ENCODE data around the gene GNG13.

Gene GNG13

DNA sequence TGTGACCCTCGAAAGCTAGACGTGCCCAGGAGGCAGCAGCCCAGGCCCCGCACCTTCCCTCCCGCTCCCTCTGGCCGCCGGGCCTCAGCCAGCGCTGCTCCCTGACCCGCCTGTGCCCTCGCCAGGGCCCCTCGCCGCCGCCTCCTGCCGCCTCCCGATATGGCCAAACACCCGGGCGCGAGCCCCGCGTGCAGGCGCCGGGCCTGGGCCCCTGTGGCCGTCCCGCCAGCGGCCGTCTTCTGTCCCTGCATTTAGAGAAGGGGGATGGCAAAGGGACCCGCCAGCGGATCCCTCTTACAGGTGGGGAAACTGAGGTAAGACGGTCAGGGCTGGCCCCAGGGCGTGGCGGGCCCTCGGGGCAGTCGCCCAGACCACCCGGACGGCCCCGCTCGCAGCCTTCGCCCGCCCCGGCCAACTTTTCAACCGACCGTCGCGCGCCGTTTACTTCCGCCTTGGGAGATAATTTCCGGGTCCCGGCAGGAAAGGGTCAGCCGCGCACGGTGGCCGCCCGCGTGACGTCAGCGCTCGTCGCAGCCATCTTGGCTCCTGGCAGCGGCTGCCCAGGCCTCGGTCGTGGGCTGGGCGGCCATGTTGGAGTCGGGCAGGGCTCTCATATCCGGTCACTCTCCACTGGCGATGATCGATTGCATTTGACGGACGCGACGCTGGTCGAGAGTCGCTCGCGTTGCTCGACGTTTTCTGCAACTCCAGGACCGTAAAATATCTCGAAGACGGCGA is 7.0 kb upstream of the GNG13 start:
- H3K4me3 Mint-ChIP-seq, result peak overlapping the region; percentile 96
- H3K27ac Mint-ChIP-seq, result peak overlapping the region; percentile 92
- H3K36me3 Mint-ChIP-seq, result no peaks in the 10 kb centered on the region
- H3K27me3 Mint-ChIP-seq, result peaks cover 2% of the 10 kb centered on the region
- no peaks in the 10 kb centered on the region for H3K9me3 Mint-ChIP-seq (ENCODE audit: low read depth)
- peaks cover 13% of the 10 kb centered on the region for H3K4me1 Mint-ChIP-seq (ENCODE audit: low read depth)

DNA sequence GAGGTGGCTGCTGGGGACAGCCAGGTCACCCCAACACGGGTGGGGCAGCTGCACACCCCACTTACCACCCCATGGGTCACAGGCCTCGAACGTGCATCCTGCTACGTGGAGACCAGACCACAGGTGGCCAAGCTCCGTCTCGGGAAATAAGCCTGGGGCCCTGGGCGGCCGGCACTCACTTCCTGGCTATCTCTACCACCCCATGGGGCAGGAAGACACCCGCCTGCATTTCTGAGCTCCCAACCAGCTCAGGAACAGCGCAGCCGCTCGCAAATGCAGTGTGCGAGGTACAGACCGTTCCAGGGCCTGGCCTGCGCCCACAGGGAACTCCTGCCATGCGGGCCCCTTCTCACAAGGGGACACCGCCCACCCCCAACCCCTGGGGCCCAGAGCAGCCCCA is 4.9 kb upstream of the GNG13 start:
- H3K4me3 Mint-ChIP-seq, result no peak overlapping the region
- no peaks in the 10 kb centered on the region for H3K27me3 Mint-ChIP-seq
- H3K9me3 Mint-ChIP-seq (ENCODE audit: low read depth), result no peaks in the 10 kb centered on the region
- peaks cover 13% of the 10 kb centered on the region for H3K4me1 Mint-ChIP-seq (ENCODE audit: low read depth)
- H3K27ac Mint-ChIP-seq, result no peak overlapping the region
- no peaks in the 10 kb centered on the region for H3K36me3 Mint-ChIP-seq

DNA sequence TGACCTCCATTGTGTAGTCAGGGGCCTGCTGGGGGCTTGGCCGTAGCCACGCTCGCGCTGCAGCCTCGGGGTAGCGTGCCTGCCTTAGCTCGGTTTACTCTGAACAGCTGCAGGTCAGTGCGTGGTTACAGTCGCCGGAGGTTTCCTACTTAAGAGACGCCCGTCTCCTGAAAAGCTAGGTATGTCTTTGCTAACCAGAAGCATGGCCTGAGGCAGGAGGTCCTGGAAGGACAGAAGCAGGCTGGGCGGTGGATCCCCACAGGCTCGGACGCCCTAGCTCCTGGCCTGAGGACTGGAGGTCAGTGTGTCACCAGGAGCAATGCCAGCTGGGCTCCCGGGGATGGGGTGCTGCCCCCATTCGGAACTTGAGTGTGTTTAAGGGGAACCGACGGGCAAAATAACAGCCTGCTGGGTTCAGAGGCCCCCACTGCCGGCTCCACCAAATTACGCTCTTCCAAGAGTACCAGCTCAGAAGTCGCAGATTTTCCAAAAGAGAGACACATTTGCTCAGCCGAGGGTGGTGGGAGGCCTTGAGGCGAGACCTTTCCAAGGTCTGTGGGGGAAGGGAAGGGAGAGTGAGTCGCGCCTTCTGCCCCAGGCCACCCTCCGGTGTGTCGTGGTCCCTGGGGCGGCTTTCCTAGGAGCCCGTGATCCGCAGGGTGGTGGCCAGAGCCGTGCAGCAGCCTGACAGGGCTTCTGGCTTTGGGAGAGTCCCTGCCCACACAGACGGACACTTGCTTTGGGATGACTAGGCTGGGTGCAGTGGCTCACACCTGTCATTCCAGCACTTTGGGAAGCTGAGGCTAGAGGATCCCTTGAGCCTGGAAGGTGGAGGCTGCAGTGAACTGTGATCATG is 3.9 kb upstream of the GNG13 start:
- Mint-ChIP-seq H3K36me3 (no peaks in the 10 kb centered on the region), H3K4me3 (no peak overlapping the region), H3K27me3 (no peaks in the 10 kb centered on the region), H3K9me3 (ENCODE audit: low read depth) (no peaks in the 10 kb centered on the region), H3K4me1 (ENCODE audit: low read depth) (peaks cover 11% of the 10 kb centered on the region), H3K27ac (no peak overlapping the region)

DNA sequence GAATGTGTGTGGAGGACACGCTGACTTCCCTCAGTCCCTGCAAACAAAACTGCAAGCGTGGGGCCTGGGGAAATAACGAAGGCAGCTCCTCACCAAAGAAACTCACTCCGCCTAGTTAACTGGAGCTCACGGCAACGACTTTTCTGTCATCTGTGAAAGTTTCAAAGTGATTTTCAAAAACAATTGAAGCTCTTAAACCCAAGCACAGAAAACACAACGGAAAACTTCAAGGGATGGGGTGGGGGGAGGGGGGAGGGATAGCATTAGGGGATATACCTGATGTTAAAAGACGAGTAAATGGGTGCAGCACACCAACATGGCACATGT is 3.2 kb upstream of the GNG13 start:
- Mint-ChIP-seq H3K4me3 (no peak overlapping the region), H3K27ac (no peak overlapping the region)

DNA sequence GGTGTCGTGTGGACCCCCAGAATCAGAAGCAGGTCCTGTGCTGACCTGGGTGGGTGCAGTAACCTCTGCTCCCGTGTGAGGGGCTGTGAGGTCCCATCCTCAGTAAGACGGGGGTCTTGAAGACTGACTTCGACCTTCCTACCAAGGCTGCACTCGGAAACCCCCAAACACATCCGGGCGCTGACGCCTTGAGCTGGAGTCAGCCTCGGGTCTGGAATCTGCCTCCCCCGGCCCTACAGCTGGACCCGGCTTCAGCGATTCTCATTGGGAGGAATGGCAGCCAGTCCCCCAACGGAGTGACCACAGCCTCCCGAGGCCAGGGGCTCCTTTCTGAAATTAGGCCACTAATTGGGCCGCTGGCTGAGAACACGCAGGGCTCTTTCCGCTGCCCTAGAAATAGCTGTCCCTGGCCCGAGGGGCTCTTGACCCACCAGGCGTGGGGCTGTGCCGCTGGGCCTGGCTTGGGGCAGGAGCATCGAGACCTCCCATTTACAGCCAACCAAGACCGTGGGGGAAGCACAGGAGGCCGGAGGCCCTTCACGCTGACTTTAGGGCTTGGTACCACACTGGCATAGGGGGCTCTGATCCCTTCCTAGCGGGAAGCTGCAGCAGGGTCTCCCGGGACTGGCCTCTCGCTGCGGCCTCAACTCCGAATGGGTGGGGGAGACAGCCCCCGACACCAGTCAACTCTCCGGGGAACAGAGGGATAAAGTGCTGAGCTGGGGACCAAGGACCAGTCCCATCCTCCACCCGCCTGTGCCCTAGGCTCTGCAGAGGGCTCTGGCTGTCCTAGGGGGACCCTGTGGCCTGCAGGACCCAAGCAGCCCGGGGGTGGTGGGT is 2.6 kb upstream of the GNG13 start:
- Mint-ChIP-seq H3K27ac (no peak overlapping the region), H3K9me3 (ENCODE audit: low read depth) (no peaks in the 10 kb centered on the region), H3K27me3 (no peaks in the 10 kb centered on the region), H3K4me3 (no peak overlapping the region), H3K36me3 (no peaks in the 10 kb centered on the region), H3K4me1 (ENCODE audit: low read depth) (peaks cover 5% of the 10 kb centered on the region)

More for the DNA sequence above, 3.2 kb upstream of the GNG13 start:
- Mint-ChIP-seq H3K4me1 (ENCODE audit: low read depth) (peaks cover 9% of the 10 kb centered on the region), H3K36me3 (no peaks in the 10 kb centered on the region), H3K27me3 (no peaks in the 10 kb centered on the region), H3K9me3 (ENCODE audit: low read depth) (no peaks in the 10 kb centered on the region)

DNA sequence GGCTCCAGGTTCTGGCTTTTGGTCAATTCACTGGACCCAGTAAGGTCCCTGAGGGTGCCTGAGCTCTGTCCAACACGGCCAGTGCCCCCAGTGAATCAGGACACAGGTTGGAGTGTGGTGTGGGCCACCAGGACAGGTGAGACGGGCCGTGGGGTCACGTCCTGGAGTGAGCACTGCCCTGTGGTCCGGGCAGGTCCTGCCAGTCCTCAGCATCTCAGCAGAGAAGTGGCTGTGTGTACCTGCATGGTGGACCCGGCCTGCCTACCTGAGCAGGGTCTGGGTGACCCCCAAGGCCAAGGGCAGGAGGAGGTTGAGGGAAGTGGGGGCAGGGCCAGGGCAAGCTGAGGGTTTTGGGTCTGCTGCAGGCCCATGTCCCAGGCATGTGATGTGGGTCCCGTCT is 1.9 kb upstream of the GNG13 start:
- no peaks in the 10 kb centered on the region for H3K9me3 Mint-ChIP-seq (ENCODE audit: low read depth)
- no peaks in the 10 kb centered on the region for H3K27me3 Mint-ChIP-seq
- no peaks in the 10 kb centered on the region for H3K4me1 Mint-ChIP-seq (ENCODE audit: low read depth)
- H3K4me3 Mint-ChIP-seq, result no peak overlapping the region
- no peaks in the 10 kb centered on the region for H3K36me3 Mint-ChIP-seq
- no peak overlapping the region for H3K27ac Mint-ChIP-seq

DNA sequence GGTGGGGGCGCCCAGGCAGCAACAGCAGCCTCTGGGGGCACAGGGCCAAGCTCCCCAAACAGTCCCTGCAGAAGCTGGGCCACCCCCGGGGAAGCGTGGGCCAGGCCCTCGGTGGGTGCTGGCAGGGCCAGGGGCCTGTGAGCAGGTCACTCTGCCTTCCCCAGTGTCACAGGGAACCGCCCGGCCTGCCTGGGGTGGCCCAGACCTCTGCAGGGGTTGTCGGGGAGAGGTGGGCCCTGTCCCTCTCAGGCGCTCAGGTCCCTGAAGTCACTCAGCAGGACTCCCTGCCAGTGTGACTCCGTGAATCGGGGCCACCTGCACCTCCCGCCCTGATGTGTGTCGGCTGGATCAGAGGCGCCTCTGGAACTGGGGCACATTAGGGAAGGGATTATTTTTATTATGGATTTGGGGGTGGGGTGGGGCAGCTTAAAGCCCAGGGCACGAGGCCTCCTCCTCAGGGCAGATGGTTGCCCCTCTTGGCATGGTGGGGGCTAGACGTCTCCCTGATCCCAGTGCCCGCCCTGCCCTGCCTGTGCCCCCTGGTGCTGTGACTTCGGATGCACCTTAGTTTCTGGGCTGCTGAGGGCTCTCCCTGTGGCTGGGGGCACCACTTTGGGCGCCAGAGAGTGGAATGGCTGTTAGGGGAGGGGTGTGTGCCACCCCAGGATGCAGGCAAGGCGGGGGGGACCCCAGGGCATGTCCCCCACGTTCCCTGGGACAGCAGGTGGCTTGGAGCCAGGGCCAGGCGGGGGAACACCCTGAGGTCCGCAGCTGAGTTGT is 1.2 kb upstream of the GNG13 start:
- H3K27me3 Mint-ChIP-seq, result no peaks in the 10 kb centered on the region

DNA sequence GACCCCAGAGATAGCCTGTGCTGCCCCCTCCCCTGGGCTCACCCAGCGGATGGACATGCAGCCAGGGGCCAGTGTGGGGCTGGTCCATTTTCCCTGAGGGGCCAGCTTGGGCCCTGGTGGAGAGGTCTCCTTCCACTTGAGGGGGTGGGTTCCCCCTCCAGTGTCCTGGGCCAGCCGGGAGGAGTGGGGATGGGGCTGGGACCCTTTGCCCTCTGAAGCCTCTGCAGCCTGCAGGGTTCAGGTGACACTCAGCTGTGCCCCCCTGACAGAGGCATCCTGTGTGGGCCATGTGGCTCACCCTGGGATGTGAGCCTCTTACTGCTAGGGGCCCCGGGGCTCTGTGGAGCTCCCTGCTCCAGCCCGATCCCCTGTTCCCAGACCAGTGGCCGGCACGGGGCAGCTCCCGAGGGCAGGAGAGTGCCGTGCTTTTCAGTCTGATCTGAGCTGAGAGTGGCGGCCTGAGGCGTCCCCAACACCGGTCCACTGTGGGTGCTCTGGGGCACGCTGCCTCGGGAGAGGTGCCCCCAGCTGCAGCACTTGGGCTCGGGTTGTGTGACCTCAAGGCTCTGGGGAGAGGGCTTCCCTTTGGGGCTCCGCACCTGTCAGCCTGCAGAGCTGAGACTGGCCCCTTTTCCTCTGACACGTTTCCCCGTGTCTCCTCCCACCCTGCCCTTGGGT is 439 bp upstream of the GNG13 start:
- H3K36me3 Mint-ChIP-seq, result no peaks in the 10 kb centered on the region
- H3K27me3 Mint-ChIP-seq, result no peaks in the 10 kb centered on the region
- H3K4me3 Mint-ChIP-seq, result no peak overlapping the region
- H3K4me1 Mint-ChIP-seq (ENCODE audit: low read depth), result no peaks in the 10 kb centered on the region
- H3K9me3 Mint-ChIP-seq (ENCODE audit: low read depth), result no peaks in the 10 kb centered on the region
- no peak overlapping the region for H3K27ac Mint-ChIP-seq

More for the DNA sequence above, 1.2 kb upstream of the GNG13 start:
- no peaks in the 10 kb centered on the region for H3K36me3 Mint-ChIP-seq
- H3K4me1 Mint-ChIP-seq (ENCODE audit: low read depth), result no peaks in the 10 kb centered on the region
- H3K4me3 Mint-ChIP-seq, result no peak overlapping the region
- H3K9me3 Mint-ChIP-seq (ENCODE audit: low read depth), result no peaks in the 10 kb centered on the region
- no peak overlapping the region for H3K27ac Mint-ChIP-seq

DNA sequence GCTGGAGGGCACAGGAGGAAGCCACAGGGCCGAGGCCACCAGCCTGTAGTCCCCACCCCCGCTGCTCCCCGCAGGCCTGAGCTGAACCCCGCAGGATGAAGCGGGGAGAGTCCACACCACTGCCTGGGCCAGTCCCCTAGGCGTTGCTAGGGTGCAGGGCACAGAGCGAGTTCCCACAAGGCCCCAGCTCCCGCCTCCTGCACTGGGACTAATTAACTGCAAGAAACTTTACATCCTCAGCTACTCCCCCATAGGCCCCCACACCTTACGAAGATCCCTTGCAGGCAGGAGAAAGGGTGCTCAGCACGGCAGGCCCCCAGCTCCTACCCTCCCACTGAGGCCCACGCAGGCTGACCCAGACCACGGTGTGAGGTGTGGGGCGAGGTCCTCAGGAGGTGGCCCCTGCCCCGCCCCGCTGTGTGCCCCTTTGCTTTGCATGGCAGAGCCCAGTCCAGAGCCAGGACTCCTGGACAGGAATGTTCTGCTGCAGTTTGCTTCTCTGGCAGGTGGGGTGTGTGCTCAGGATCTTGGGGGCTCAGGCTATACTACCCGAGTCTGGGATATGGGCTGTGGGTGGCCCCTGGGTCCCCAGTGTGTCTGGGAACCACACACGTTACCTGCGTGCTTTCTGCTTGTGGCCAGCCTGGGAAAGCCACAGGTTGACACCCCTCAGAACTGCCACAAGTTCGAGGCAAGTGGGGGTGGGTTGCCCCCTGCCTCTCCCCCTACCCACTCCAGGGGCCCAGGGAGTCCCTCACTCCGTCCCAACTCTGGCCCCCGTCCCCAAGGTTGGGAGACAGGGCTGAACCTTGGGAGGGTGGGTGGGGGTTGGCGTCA is 1.2 kb downstream of the GNG13 start:
- H3K27me3 Mint-ChIP-seq, result no peaks in the 10 kb centered on the region
- no peaks in the 10 kb centered on the region for H3K9me3 Mint-ChIP-seq (ENCODE audit: low read depth)
- no peaks in the 10 kb centered on the region for H3K4me1 Mint-ChIP-seq (ENCODE audit: low read depth)
- H3K4me3 Mint-ChIP-seq, result no peak overlapping the region
- H3K36me3 Mint-ChIP-seq, result no peaks in the 10 kb centered on the region
- no peak overlapping the region for H3K27ac Mint-ChIP-seq

DNA sequence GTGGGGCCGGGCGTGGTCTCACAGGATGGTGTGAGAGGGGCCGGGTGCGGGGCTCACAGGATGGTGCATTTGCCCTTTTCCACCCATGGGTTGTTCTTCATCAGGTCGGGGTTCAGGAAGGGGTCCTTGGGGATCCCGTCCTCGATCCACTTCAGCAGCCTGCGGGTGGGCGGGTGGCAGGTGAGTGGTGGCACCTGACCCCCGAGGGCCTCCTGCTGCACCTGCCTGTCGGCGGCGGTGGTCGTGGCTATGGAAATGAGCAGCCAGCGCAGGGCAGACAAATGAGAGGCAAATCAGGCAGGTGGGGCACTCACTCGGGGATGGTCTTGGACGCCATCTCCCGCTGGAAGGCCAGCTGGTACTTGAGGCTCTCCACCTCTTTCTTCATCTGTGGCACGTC is 1.9 kb downstream of the GNG13 start:
- no peak overlapping the region for H3K4me3 Mint-ChIP-seq
- no peaks in the 10 kb centered on the region for H3K9me3 Mint-ChIP-seq (ENCODE audit: low read depth)
- H3K4me1 Mint-ChIP-seq (ENCODE audit: low read depth), result no peaks in the 10 kb centered on the region
- H3K27ac Mint-ChIP-seq, result no peak overlapping the region
- H3K27me3 Mint-ChIP-seq, result no peaks in the 10 kb centered on the region
- H3K36me3 Mint-ChIP-seq, result no peaks in the 10 kb centered on the region

DNA sequence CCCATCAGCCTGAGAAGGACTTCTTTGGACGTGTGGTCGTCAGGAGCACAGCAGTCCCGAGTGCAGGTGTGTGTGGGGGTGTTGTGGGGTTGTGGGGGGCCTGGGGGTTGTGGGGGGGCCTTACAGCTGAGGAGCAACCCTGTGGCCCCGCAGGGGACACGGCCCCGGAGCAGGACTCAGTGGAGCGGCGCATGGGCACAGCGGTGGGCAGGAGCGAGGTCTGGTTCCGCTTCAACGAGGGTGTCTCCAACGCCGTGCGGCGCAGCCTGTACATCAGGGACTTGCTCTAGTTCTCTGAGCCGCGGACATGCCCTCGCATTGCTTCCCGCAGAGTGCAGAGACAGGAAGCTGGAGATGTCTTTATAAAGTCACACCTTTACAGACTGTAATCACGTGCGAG is 2.8 kb downstream of the GNG13 start:
- Mint-ChIP-seq H3K4me1 (ENCODE audit: low read depth) (no peaks in the 10 kb centered on the region), H3K27ac (no peak overlapping the region), H3K4me3 (no peak overlapping the region), H3K9me3 (ENCODE audit: low read depth) (no peaks in the 10 kb centered on the region), H3K36me3 (no peaks in the 10 kb centered on the region), H3K27me3 (no peaks in the 10 kb centered on the region)

DNA sequence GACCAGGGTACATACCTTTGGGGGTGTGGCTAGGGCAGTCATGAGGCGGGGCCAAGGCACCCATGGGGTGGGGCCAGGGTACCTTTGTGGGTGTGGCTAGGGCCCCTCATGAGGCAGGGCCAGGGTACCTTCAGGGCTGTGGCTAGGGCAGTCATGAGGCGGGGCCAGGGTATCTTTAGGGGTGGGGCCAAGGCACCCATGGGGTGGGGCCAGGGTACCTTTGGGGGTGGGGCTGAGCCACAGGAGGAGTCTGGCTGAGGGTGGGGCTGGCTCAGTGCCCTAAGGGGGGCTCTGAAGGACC is 3.5 kb downstream of the GNG13 start:
- Mint-ChIP-seq H3K27ac (no peak overlapping the region), H3K4me3 (no peak overlapping the region), H3K36me3 (no peaks in the 10 kb centered on the region), H3K27me3 (no peaks in the 10 kb centered on the region), H3K9me3 (ENCODE audit: low read depth) (no peaks in the 10 kb centered on the region), H3K4me1 (ENCODE audit: low read depth) (no peaks in the 10 kb centered on the region)

DNA sequence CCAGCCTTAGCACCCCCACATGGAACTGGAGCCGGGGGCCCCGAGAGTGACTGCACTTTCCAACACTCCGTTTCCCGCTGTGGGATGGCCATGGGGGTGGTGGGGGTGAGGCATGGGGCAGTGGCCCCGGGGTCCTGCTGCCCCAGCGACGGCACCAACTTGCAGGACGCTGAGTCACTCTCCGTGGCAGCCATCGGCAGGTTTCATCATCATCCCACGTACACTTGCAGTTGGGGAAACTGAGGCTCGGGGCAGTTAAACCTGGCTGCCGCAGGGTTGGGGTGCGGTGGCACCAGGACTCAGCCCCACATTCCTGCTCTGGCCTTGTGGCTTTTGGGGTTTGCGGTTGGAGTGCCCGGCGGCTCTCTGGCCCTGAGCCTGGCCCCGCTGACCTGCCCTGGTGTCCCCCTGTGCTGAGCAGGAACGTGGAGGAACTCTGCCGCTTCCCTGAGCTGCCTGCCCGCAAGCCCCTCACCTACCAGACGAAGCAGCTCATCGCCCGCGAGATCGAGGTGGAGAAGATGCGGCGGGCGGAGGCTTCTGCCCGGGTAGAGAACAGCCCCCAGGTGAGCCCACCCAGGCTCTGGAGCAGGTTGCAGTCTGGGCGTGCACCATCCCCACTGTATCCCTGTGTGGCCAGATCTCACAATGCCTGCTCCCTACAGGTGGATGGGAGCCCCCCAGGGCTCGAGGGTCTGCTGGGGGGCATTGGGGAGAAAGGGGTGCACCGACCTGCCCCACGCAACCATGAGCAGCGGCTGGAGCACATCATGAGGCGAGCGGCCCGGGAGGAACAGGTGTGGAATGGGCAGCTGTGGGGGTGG is 4.0 kb downstream of the GNG13 start:
- no peaks in the 10 kb centered on the region for H3K9me3 Mint-ChIP-seq (ENCODE audit: low read depth)
- no peaks in the 10 kb centered on the region for H3K4me1 Mint-ChIP-seq (ENCODE audit: low read depth)
- H3K27me3 Mint-ChIP-seq, result no peaks in the 10 kb centered on the region
- H3K4me3 Mint-ChIP-seq, result no peak overlapping the region
- no peak overlapping the region for H3K27ac Mint-ChIP-seq
- H3K36me3 Mint-ChIP-seq, result no peaks in the 10 kb centered on the region

All from activated naive CD8-positive, alpha-beta T cell (primary cell).